HG03045 (cell line): ENCODE data around the gene CAMTA1.

Experiments used
- ATAC-seq: cut with Tn5 transposase; IDR thresholded peaks from one replicate; pipeline ENCODE4 v1.9.1; 2021; ENCODE audit warnings: mild to moderate bottlenecking, moderate library complexity; ENCODE audit not compliant: unreplicated experiment

CAMTA1 gene

DNA sequence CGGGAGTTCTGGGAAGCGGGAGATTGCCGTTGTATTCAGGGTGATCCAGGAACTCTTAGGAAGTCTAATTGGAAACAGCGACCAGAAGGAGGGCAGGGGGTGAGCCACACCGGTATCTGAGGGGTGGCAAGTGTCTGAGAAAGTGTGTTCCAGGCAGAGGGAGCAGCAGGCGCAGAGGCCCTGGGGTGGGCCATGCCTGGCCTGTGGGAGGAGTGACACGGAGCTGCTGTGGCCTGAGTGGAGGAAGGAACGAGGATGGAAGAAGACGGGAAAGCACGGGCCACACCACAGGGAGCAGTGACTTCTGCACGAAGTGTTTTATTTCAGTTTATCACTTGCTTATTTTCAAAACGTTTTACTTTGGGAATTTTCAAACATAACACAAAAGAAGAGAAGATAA, 1010.2 kb downstream of the CAMTA1 start:
- ATAC-seq: no peak

DNA sequence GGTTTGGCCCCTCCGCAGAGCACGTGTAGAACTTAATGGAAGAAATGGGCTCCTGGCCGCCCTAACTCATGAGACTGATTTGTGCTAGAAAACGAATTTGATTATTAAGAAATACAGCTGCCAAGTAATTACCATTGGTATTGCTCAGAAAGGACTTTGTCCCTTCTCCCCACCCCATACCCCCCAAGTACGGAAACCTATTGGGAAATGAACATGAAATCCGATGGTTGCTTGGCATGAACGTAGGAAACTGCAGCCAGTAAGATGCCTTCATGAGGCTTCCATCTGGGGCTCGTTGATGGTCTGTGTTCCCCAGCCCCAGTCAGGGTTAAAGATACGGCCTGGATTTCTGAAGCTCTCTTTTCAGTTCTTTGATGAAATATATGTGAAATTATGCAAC, 1020.2 kb downstream of the CAMTA1 start:
- no peak for ATAC-seq

GRCh38 chr1:7808253-7808844, 1023.1 kb downstream of the CAMTA1 start:
- no peak for ATAC-seq

- no peak for ATAC-seq
Measured at GRCh38 chr1:7809742-7810141, 1024.5 kb downstream of the CAMTA1 start.

GRCh38 chr1:7810395-7810794, 1025.1 kb downstream of the CAMTA1 start:
- ATAC-seq: no peak

GRCh38 chr1:7811476-7811875, 1026.2 kb downstream of the CAMTA1 start:
- no peak for ATAC-seq

DNA sequence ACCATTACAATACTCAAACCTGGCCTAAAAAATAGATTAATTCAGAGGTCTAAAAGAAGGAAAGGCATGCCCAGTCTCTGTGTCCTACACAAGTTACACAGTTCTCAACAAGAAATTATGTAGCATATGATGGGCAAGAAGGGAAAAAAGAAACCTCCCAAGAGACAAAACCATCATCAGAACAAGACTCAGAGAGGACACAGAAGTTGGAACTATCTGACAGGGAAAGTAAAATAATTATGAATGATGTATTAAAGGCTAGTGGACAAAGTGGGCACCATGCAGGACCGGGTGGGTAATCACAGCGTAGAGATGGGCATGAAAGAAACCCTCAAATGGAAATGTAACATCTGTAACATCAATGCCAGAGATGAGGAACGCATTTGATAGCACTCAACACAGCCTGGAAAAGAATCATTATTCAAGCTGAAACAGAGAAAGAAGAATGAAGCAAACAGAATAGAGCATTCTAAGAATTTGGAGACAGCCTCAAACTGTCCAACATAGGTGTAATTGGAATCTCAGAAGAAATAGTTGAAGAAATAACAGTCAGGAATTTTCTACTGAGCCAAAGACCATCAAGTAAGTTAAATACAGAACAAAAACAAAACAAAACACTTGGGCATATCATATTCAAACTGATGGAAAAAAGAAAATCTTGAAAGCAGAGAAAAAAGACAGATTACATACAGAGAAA, 1028.6 kb downstream of the CAMTA1 start:
- ATAC-seq: no peak
